Measurements from ENCODE around the gene NUP210.

Gene NUP210

GRCh38 chr3:13323822-13324221 lies 96.3 kb downstream of the NUP210 start:
- no peak for DNase-seq (ENCODE audit: low spot score)

GRCh38 chr3:13322324-13322723 lies 97.8 kb downstream of the NUP210 start:
- DNase-seq (ENCODE audit: low spot score): no peak

GRCh38 chr3:13319564-13320220 lies 100.4 kb downstream of the NUP210 start:
- DNase-seq (ENCODE audit: low spot score): no peak

GRCh38 chr3:13318626-13319470 lies 101.3 kb downstream of the NUP210 start:
- DNase-seq (ENCODE audit: low spot score): no peak

- DNase-seq (ENCODE audit: low spot score): no peak
Measured at GRCh38 chr3:13317596-13318320, 102.4 kb downstream of the NUP210 start.

- DNase-seq (ENCODE audit: low spot score): no peak
Measured at GRCh38 chr3:13316603-13317002, 103.5 kb downstream of the NUP210 start.

DNA sequence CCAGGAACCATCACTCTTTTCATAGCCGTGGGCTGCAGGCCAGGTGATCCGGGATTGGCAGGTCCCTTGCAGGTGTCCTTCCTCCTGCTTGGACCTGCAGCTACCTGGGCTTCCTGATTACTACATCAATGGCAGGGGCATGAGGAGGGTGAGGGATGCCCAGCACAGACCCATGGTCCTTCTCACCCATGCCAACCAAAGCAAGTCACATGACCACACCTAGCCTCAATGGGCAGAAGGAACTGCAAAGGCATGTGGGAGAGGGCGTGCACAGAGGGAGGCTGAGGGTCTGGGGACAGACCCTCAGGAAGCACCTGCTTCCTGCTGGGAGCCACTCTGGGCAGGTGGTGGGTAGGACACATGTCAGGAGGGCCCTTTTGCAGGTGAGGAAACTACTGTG lies 105.2 kb downstream of the NUP210 start:
- DNase-seq (ENCODE audit: low spot score): no peak

DNA sequence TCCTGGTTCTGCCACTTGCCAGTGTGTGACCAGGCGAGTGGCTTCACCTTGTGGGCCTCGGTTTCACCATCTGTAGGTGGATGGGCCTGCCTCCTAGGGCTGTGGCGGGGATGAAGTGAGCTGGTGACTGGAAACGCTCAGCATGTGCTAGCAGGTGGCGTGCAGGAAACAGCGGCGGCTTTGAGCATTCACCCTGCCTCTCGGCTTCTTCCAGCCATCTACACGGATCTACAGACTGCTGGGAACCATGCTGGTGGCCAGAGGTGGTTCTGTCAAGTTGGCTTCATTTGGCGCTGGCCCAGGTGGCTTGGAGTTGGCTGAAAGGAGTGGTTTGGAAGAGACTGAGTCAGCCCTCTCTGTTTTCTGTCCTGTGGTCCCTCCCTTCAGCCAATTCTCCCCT lies 106.3 kb downstream of the NUP210 start:
- DNase-seq (ENCODE audit: low spot score): no peak

DNA sequence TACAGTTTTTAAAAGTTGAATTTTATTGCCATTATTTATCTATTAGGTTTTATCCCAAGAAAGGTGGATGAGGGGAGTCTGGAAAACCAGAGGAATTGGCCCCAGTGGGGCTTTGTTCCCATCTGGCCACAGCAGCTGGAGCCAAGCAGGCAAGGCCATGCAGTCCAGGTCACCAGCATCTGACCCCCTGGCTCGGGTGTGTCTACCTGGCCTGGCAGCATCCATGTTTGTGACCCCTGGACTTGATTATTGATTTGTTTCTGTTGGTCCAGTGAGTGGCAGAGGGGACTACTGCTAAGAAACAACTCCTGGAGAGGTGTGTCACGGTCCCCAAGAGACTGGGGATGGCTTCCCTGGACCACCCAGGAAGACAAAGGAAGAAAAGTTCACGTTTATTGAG lies 111.1 kb downstream of the NUP210 start:
- no peak for DNase-seq (ENCODE audit: low spot score)

DNA sequence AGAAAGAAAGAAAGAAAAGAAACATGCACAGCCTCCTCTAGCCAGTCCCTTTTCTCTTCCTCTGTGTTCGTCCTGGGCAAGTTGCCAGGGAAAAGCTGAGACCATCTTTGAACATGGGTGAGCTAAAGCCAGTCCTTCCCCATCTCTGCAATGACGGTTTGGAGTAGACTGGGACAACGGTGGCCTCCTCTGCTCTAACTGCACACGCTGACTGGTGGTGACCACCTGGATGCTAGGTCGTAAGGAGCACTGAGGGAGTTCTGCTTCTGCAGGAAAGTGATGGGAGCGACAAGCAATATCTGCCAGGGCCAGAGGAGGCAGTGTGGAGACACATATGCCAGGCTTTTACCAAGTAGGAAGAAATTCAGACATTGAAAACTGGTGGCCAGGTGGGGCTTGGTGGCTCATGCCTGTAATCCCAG lies 111.7 kb downstream of the NUP210 start:
- peak; percentile 83 for DNase-seq (ENCODE audit: low spot score)

GRCh38 chr3:13307041-13307440 lies 113.1 kb downstream of the NUP210 start:
- DNase-seq (ENCODE audit: low spot score): no peak

GRCh38 chr3:13305623-13306022 lies 114.5 kb downstream of the NUP210 start:
- no peak for DNase-seq (ENCODE audit: low spot score)

DNA sequence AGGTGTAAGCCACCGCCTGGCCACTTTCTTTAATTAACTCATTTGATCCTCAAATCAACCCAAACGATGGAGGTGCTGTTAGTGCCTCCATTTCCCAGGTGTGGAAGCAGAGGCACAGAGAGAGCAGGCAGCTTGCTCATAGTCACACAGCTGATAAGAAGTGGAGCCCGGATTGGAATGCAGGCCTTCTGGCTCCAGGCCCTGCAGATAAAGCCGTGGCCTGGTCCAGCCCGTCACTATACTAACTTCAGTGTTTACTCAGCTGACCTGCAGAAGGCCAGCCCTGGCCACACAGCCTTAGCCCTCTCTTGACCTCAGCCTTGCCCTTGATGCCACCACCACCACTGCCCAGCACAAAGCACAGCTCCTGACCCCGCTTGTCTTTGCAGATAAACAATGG lies 116.7 kb downstream of the NUP210 start:
- DNase-seq (ENCODE audit: low spot score): no peak

DNA sequence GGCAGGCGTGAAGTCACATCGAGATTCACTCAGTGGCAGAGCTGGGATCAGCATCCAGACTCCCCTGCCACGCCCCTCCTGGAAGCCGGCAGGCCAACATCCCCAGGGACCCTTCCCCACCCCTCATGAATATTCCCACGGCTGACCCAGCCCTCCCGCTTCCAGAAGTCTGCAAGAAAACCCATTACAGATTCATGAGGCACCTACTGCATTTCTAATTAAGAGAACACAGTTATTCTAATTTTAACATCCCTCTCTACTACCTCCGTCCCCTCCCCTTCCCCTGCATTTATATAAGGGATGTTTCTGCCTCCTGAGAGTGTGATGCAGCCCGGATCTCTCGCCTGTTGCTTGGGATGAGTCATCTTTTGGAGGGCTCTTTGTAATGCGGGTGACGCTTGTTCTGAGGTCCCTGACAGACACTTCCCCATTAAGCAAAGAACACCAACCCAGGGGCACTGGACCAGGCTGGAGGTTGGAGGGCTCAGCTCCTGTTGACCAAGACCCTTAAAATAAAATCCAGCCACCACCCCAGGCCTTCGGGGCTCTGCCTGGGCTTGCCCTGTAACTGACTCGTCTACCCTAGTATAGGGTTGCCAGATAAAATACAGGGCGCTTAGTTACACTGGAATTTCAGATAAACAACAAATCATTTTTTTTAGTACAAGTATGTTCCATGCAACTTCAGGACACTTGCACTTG lies 118.7 kb downstream of the NUP210 start:
- DNase-seq (ENCODE audit: low spot score): peak; percentile 76

GRCh38 chr3:13300546-13301285 lies 119.4 kb downstream of the NUP210 start:
- DNase-seq (ENCODE audit: low spot score): no peak

DNA sequence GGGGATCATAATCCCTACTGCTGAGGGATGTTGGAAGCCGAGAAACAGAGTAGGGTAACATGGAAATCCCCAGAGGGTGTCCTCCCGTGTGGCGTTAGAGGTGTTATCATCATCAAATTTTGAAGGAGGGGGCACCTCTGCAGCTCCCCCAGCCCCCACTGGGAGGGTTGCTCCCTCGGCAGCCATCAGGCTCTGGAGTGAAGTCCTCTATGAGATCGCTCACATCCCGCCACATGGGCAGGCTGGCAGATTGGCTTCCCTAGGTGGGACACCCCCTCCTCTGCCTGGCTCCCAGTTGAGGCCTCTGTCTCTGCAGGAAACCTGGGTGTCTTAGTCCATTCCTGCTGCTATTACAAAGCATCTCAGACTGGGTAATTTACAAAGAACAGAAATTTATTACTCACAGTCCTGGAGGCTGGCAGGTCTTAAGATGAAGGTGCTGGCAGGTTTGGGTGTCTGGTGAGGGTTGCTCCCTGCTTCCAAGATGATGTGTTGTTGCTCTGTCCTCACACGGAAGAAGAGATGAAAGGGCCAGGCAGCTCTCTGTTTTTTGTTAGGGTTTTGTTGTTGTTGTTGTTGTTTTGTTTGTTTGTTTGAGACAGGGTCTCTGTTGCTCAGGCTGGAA lies 120.5 kb downstream of the NUP210 start:
- DNase-seq (ENCODE audit: low spot score): no peak

DNA sequence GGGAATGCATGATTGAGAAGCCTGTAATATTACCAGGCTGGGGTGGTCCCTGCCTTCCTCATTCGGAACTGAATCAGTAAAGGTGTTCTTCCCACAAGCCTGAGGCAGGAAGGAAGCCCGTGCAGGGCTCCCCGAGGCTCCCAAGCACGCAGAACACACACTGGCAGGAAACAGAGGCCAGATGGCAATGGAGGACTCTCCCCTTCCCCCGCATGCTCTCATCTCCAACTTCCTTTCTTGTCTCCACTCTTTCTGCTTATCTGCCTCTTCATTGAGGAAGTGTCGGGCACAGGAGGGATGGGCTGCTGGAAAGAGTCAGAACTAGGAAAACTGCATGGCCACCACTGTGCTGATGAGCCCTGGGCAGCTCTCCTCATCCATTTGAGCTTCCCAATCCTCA lies 123.5 kb downstream of the NUP210 start:
- no peak for DNase-seq (ENCODE audit: low spot score)

GRCh38 chr3:13294442-13295351 lies 125.4 kb downstream of the NUP210 start:
- DNase-seq (ENCODE audit: low spot score): no peak

- no peak for DNase-seq (ENCODE audit: low spot score)
Measured at GRCh38 chr3:13292375-13292774, 127.7 kb downstream of the NUP210 start.

GRCh38 chr3:13290941-13291340 lies 129.2 kb downstream of the NUP210 start:
- DNase-seq (ENCODE audit: low spot score): no peak

All from iPS-NIHi11 (cell line).